NCI-H1694 treated with DMSO at 0.1 percent for 48 hours (cell line): ENCODE data around the gene MLIP.
A peak's percentile ranks its signal among the peaks of the same experiment; 100 is the strongest.
"Not testable (repeated sequence)": the region's sequence is repeated elsewhere in the genome, so short reads cannot be mapped to it uniquely, and the experiment has no call there.

ENCODE experiments used
- DNase-seq: peaks from one replicate; lab custom pipeline; 2025; lab: John Stamatoyannopoulos, UW

MLIP gene

GRCh38 chr6:54234539-54234938 lies 123.3 kb downstream of the MLIP start:
- no peak for DNase-seq

GRCh38 chr6:54236984-54237383 lies 125.7 kb downstream of the MLIP start:
- no peak for DNase-seq

- no peak for DNase-seq
Measured at GRCh38 chr6:54238396-54238795, 127.2 kb downstream of the MLIP start.

- DNase-seq = no peak
Measured at GRCh38 chr6:54243699-54244098, 132.5 kb downstream of the MLIP start.

- peak; percentile 11 for DNase-seq
Measured at GRCh38 chr6:54244430-54244829, 133.2 kb downstream of the MLIP start.

- no peak for DNase-seq
Measured at GRCh38 chr6:54245265-54245664, 134.0 kb downstream of the MLIP start.

GRCh38 chr6:54248319-54248718 lies 137.1 kb downstream of the MLIP start:
- DNase-seq = no peak

- no peak for DNase-seq
Measured at GRCh38 chr6:54248994-54249393, 137.8 kb downstream of the MLIP start.

- not testable (repeated sequence) for DNase-seq
Measured at GRCh38 chr6:54249812-54250211, 138.6 kb downstream of the MLIP start.

GRCh38 chr6:54252496-54252895 lies 141.3 kb downstream of the MLIP start:
- DNase-seq = no peak

GRCh38 chr6:54252916-54253315 lies 141.7 kb downstream of the MLIP start:
- DNase-seq = no peak

- DNase-seq = no peak
Measured at GRCh38 chr6:54254886-54255285, 143.6 kb downstream of the MLIP start.

GRCh38 chr6:54255886-54256285 lies 144.6 kb downstream of the MLIP start:
- DNase-seq = no peak

- no peak for DNase-seq
Measured at GRCh38 chr6:54260025-54260424, 148.8 kb downstream of the MLIP start.

- DNase-seq = no peak
Measured at GRCh38 chr6:54262499-54262898, 151.3 kb downstream of the MLIP start.

- no peak for DNase-seq
Measured at GRCh38 chr6:54262971-54263370, 151.7 kb downstream of the MLIP start.

- DNase-seq = no peak
Measured at GRCh38 chr6:54264581-54265272, 153.5 kb downstream of the MLIP start.

GRCh38 chr6:54266400-54266923 lies 155.2 kb downstream of the MLIP start:
- DNase-seq = no peak

GRCh38 chr6:54267798-54268197 lies 156.6 kb downstream of the MLIP start:
- DNase-seq = peak; percentile 17

GRCh38 chr6:54273214-54273820 lies 162.1 kb downstream of the MLIP start:
- no peak for DNase-seq

GRCh38 chr6:54274383-54274782 lies 163.1 kb downstream of the MLIP start:
- no peak for DNase-seq

- DNase-seq = no peak
Measured at GRCh38 chr6:54282186-54282585, 170.9 kb downstream of the MLIP start.

- DNase-seq = no peak
Measured at GRCh38 chr6:54284161-54284860, 173.1 kb downstream of the MLIP start.
